Heart left ventricle (tissue), 16 donors: ENCODE data around the gene PRKN. TPM values are rescaled to one million over a fixed set of nuclear protein-coding genes. Genes with fewer than 3 reads are reported as not detected.

Experiments
- ATAC-seq, 4 donors: fragments of 200-7000 bp; cut with Tn5 transposase; one replicate each; pipeline ENCODE4 v1.9.1; 2020 to 2022; ENCODE audit warnings: moderate library complexity in 4 of 4, mild to moderate bottlenecking in 3 of 4, moderate number of reproducible peaks in 1 of 4
- DNase-seq, 5 donors: peaks; one replicate each; pipeline ENCODE4 v3.0.0-alpha.2; 2020
- H3K27ac ChIP-seq, 12 donors: fragments of 200-600 bp; sonication (generic) in 4 of 12; one replicate each; pipeline versions ENCODE4 v1.5.0 to v1.8.0; 2016 to 2022; ENCODE audit warnings: mild to moderate bottlenecking in 2 of 12
- H3K27me3 ChIP-seq, 9 donors: fragments of 200-600 bp; sonication (generic) in 2 of 9; one replicate each; pipeline versions ENCODE4 v1.5.1 to v1.8.0; 2016 to 2022; ENCODE audit warnings: mild to moderate bottlenecking in 3 of 9
- H3K36me3 ChIP-seq, 9 donors: fragments of 200-600 bp; sonication (generic) in 2 of 9; one replicate each; pipeline versions ENCODE4 v1.5.0 to v1.8.0; 2018 to 2022; ENCODE audit warnings: mild to moderate bottlenecking in 2 of 9
- H3K4me1 ChIP-seq, 12 donors: fragments of 200-600 bp; sonication (generic) in 4 of 12; one replicate each; pipeline versions ENCODE4 v1.5.0 to v1.8.0; 2016 to 2022; ENCODE audit warnings: mild to moderate bottlenecking in 3 of 12
- H3K4me3 ChIP-seq, 12 donors: fragments of 200-600 bp; sonication (generic) in 4 of 12; one replicate each; pipeline versions ENCODE4 v1.5.0 to v1.8.0; 2017 to 2022; ENCODE audit warnings: mild to moderate bottlenecking in 9 of 12, moderate library complexity in 4 of 12
- H3K9me3 ChIP-seq, 12 donors: fragments of 200-600 bp; sonication (generic) in 4 of 12; one replicate each; pipeline versions ENCODE4 v1.5.0 to v1.8.0; 2016 to 2022; ENCODE audit warnings: mild to moderate bottlenecking in 1 of 12
- POLR2A ChIP-seq, 2 donors: fragments of 450-650 bp; IDR thresholded peaks; one replicate each; pipeline ENCODE4 v1.6.1; 2017; ENCODE audit warnings: antibody characterized with exemption in 2 of 2, mild to moderate bottlenecking in 2 of 2, moderate library complexity in 2 of 2
- WGBS, 4 donors: extraction: QIAGEN DNeasy Blood & Tissue Kit in 2 of 4; methylation state at CpG; one replicate each; pipeline versions ENCODE4 v1.1.5 to v1.1.7; 2013 to 2018; 5-methylcytosine and 5-hydroxymethylcytosine counted together
- intact Hi-C, 10 donors: fragments of 100-400 bp; cut with DNase I; formaldehyde crosslinking; loops; one replicate each; pipeline versions ENCODE4 v1.11.1 to v1.14.2; 2022
- polyA plus RNA-seq, 2 donors: library from polyadenylated mRNA; stranded (reverse); fragments of 200-250 nt; gene quantifications; one replicate each; pipeline ENCODE4 v1.2.3, GENCODE V29; 2013
- total RNA-seq, 9 donors: library from RNA; depleted of rRNA in 2 of 9; stranded (reverse); fragments of >200 nt in 2 of 9; fragmentation: NEBNext Ultra II Directional in 3 of 9; extraction: Animal tissue kit (Norgen Biotek cat#: 25700) in 3 of 9; gene quantifications; one replicate each; pipeline versions ENCODE4 v1.1.0 to v1.2.4, GENCODE V29; 2016 to 2023
- TF ChIP-seq, protein P1 (sequence below), 12 donors: fragments of 200-600 bp; sonication (generic) in 4 of 12; IDR thresholded peaks; one replicate each; pipeline versions ENCODE4 v1.5.0 to v1.8.0; 2018 to 2022; ENCODE audit warnings: antibody characterized with exemption in 12 of 12, mild to moderate bottlenecking in 5 of 12
- donor health status: ischemic (EF 13 %, LVEDD 7.1; RV severe dilation, severe dysfunction).
- donor health status: healthy with polysubstance abuse.
- donor health status: DM: no; HTN: yes; CAD: no.
- donor health status: DM: no; HTN: no; CAD: no.
- donor health status: ischemic (EF 25% LVEDD 6.9; RV normal size, moderate dysfunction).
- donor health status: ischemic (EF 25% LVEDD 5.7; RV mildly dilated, moderate dysfunction).
- donor health status: healthy.
- donor health status: DM: yes; HTN: yes; CAD: no.
- donor health status: ischemic (EF 35%, LVEDD 5.7; RV mildly dilated, moderate dysfunction).
- donor health status: nonischemic (EF 11% LVEDD 7.7; RV severe dilation, severe dysfunction).
- donor health status: DM: yes; HTN: yes; CAD: no.
- donor health status: PGD.
- donor health status: ischemic (EF 29% LVEDD 5.4; RV normal size, mild dysfunction).
- donor health status: nonischemic (EF 23%, LVEDD 6.1; RV moderate dilation, normal function).

PRKN gene
- total and polyA plus RNA-seq, 11 donors: 3.4 to 32.5 (median 21.2) TPM

DNA sequence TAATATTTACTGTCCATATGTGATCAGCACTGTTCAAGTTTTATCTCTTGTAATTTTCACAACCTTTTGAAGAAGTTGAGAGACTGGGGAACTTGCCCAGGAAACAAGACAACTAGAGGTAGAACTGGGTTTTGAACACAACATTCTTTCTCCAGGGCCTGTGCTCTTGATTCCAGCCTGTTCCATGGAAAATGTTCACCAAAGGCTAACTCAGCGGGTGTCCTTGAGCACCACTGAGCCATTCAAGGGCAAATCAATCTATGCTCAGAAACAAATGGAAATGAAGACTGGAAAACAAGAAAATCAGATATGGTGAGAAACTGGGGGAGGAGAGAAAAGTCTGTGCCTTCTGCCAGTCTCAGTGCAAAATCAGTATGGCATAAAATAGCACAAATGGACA is 771.5 kb downstream of the PRKN start:
- no peak for ATAC-seq
- H3K4me1 ChIP-seq: peaks cover 0 to 22% (median 10%) of the 10 kb centered on the region in 12 donors
- H3K27ac ChIP-seq: no peak overlapping the region
- intact Hi-C loops: no loop called here
- no peaks in the 10 kb centered on the region for H3K27me3 ChIP-seq
- TF ChIP-seq, protein P1, sequence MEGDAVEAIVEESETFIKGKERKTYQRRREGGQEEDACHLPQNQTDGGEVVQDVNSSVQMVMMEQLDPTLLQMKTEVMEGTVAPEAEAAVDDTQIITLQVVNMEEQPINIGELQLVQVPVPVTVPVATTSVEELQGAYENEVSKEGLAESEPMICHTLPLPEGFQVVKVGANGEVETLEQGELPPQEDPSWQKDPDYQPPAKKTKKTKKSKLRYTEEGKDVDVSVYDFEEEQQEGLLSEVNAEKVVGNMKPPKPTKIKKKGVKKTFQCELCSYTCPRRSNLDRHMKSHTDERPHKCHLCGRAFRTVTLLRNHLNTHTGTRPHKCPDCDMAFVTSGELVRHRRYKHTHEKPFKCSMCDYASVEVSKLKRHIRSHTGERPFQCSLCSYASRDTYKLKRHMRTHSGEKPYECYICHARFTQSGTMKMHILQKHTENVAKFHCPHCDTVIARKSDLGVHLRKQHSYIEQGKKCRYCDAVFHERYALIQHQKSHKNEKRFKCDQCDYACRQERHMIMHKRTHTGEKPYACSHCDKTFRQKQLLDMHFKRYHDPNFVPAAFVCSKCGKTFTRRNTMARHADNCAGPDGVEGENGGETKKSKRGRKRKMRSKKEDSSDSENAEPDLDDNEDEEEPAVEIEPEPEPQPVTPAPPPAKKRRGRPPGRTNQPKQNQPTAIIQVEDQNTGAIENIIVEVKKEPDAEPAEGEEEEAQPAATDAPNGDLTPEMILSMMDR (IDR thresholded peaks at IDR 0.05): no peak
- TF ChIP-seq POLR2A (IDR thresholded peaks at IDR 0.05): no peak
- WGBS, 4 donors: 90 to 100% (median 94%) methylated on average over 1 of the region's 1 CpG
- no peak for DNase-seq
- no peaks in the 10 kb centered on the region for H3K9me3 ChIP-seq
- H3K36me3 ChIP-seq: no peaks in the 10 kb centered on the region
- H3K4me3 ChIP-seq: no peak overlapping the region

DNA sequence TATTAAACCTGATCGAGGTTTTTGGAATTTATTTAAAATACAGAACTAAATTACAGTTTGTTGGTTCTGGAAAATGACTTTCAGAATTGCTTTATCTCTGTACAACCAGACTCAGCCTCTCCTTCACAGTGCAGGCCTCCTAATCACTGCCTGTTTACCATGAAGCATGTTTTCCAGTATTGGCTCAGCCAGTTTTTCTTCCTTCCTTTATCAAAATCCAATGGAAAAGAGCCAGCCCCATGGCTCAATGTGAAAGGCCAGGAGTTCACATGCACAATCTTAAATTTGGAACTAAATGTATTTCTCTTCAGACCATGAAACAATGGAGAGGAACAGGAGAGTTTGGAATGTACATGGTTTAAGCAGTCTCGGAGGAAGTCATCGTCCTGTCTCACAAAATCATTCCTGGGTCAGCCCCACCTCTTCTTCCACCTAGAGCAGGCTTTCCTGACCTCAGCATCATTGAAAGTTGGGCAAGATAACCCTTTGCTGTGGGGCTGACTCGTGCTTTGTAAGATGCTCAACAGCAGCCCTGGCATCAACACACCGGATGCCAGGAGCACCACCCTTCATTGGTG is 772.8 kb downstream of the PRKN start:
- DNase-seq: no peak

DNA sequence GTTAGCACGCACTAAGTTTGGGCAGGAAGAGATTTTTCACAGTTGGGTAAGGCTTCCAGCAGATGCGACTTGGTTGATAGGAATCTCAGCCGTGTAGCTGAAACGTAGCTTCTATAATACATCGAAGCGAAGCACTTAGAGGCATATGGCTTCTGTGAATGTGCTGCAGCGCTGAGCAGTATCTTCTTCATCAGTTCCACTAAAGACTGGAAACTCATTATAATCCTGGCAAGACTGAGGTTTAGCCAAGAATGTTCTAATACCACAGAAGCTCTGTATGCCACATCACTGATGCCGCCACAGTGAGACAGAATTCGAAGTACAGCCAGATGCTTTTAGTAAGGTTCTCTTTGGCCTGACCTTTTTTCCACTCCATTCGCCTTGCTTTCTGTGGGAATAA is 773.5 kb downstream of the PRKN start:
- H3K27ac ChIP-seq: peak overlapping the region in 4 of 12 donors; percentile 13 to 63 (median 31)
- intact Hi-C loops: no loop called here
- H3K27me3 ChIP-seq: no peaks in the 10 kb centered on the region
- DNase-seq (no peak), ATAC-seq (no peak)
- no peaks in the 10 kb centered on the region for H3K36me3 ChIP-seq
- WGBS, 4 donors: 70 to 82% (median 79%) methylated on average over 10 of the region's 10 CpGs
- no peak for TF ChIP-seq POLR2A (IDR thresholded peaks at IDR 0.05)
- TF ChIP-seq, protein P1 (IDR thresholded peaks at IDR 0.05): no peak
- H3K9me3 ChIP-seq: no peaks in the 10 kb centered on the region
- H3K4me1 ChIP-seq: peaks cover 0 to 28% (median 10%) of the 10 kb centered on the region in 12 donors
- no peak overlapping the region for H3K4me3 ChIP-seq

More for the DNA sequence above, 772.8 kb downstream of the PRKN start:
- H3K27ac ChIP-seq: peak overlapping the region in 7 of 12 donors; percentile 7 to 63 (median 26)
- TF ChIP-seq, protein P1 (IDR thresholded peaks at IDR 0.05): no peak
- TF ChIP-seq POLR2A (IDR thresholded peaks at IDR 0.05): no peak
- no peaks in the 10 kb centered on the region for H3K9me3 ChIP-seq
- H3K36me3 ChIP-seq: no peaks in the 10 kb centered on the region
- intact Hi-C loops: no loop called here
- H3K27me3 ChIP-seq: no peaks in the 10 kb centered on the region
- ATAC-seq: peak; percentile 51 to 66 (median 56)
- no peak overlapping the region for H3K4me3 ChIP-seq
- 30 to 59% (median 45%) methylated on average over 5 of the region's 5 CpGs for WGBS, 4 donors
- peaks cover 0 to 28% (median 10%) of the 10 kb centered on the region in 12 donors for H3K4me1 ChIP-seq

DNA sequence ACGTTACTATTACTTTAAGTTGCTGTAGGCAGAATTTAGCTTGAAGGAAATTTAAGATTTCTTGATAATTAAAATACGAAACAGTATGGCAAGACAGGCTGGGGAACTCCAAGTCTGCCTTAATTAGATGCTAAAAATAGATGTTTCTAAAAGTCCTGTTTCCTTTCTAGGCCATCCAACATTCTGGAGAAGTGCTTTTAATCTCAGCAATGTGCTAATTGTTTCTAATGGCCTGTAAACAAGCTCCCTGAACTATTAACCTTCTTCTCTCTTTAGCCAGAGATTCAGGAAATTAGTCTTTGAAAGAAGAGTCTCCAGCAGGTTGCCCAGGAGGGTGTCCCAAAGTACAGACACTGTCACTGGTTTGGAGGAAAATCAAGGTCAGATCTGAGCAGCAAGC is 776.4 kb downstream of the PRKN start:
- DNase-seq (no peak), ATAC-seq (peak in 2 of 4 donors; percentile 25 to 48)
- H3K9me3 ChIP-seq: no peaks in the 10 kb centered on the region
- intact Hi-C loops: no loop called here
- TF ChIP-seq, protein P1 (IDR thresholded peaks at IDR 0.05): no peak
- TF ChIP-seq POLR2A (IDR thresholded peaks at IDR 0.05): no peak
- H3K4me3 ChIP-seq: no peak overlapping the region
- H3K27ac ChIP-seq: peak overlapping the region in 6 of 12 donors; percentile 12 to 54 (median 30)
- peaks cover 0 to 28% (median 10%) of the 10 kb centered on the region in 12 donors for H3K4me1 ChIP-seq
- H3K36me3 ChIP-seq: no peaks in the 10 kb centered on the region
- H3K27me3 ChIP-seq: no peaks in the 10 kb centered on the region
- 38 to 56% (median 49%) methylated on average over 2 of the region's 2 CpGs for WGBS, 4 donors
